Ovary (tissue), 10 donors: Measurements from ENCODE around the gene TMEM8B. TPM values are rescaled to one million over a fixed set of nuclear protein-coding genes. Genes with fewer than 3 reads are reported as not detected.

Experiments
- DNase-seq, 5 donors: peaks; one replicate each; pipeline ENCODE4 v3.0.0-alpha.2; 2019 to 2020
- H3K27ac ChIP-seq, 2 donors: fragments of 200-600 bp; one replicate each; pipeline versions ENCODE4 v1.5.1 to v1.8.0; 2019 to 2022
- H3K27me3 ChIP-seq: fragments of 200-600 bp; one replicate; pipeline ENCODE4 v1.8.0; 2022
- H3K36me3 ChIP-seq: fragments of 200-600 bp; sonication (generic); one replicate; pipeline ENCODE4 v1.5.1; 2019
- H3K4me1 ChIP-seq: one replicate; pipeline ENCODE4 v1.8.1; 2013; ENCODE audit warnings: mild to moderate bottlenecking, moderate library complexity; ENCODE audit not compliant: insufficient read depth
- H3K4me3 ChIP-seq: fragments of 200-600 bp; sonication (generic); one replicate; pipeline ENCODE4 v1.5.1; 2017
- H3K9me3 ChIP-seq, 2 donors: fragments of 200-600 bp in 1 of 2; sonication (generic) in 1 of 2; one replicate each; pipeline versions ENCODE4 v1.5.1 to v1.8.1; 2013 to 2019; ENCODE audit warnings: mild to moderate bottlenecking in 1 of 2, moderate library complexity in 1 of 2
- CTCF ChIP-seq, 3 donors: fragments of 450-650 bp in 2 of 3; fragments of 200-600 bp in 1 of 3; IDR thresholded peaks; one replicate each; pipeline versions ENCODE4 v1.5.1 to v1.8.0; 2016 to 2022; ENCODE audit warnings: antibody characterized with exemption in 3 of 3, mild to moderate bottlenecking in 1 of 3
- EP300 ChIP-seq: sonication (generic); formaldehyde crosslinking; IDR thresholded peaks from one replicate; pipeline ENCODE4 v1.6.1; 2017; ENCODE audit warnings: antibody characterized with exemption
- POLR2A ChIP-seq: fragments of 450-650 bp; IDR thresholded peaks from one replicate; pipeline ENCODE4 v1.6.1; 2017; ENCODE audit warnings: antibody characterized with exemption, mild to moderate bottlenecking, moderate library complexity
- WGBS, 3 donors: extraction: QIAGEN DNeasy Blood & Tissue Kit in 1 of 3; methylation state at CpG; one replicate each; pipeline versions ENCODE4 v1.1.5 to v1.1.7; 2013 to 2017; 5-methylcytosine and 5-hydroxymethylcytosine counted together
- intact Hi-C, 4 donors: fragments of 100-400 bp; cut with DNase I; formaldehyde crosslinking; loops; one replicate each; pipeline versions ENCODE4 v1.11.0 to v1.15.1; 2022 to 2023
- long read RNA-seq, 3 donors: library from polyadenylated mRNA in 2 of 3; unstranded in 2 of 3; transcript quantifications; one replicate each; pipeline ENCODE4 v2.0.0 and lab custom pipeline, GENCODE V29; 2021 to 2026
- polyA plus RNA-seq, 2 donors: library from polyadenylated mRNA; stranded (reverse); fragments of 200-250 nt in 1 of 2; fragments of 350-450 nt in 1 of 2; fragmentation: Illumina TruSeq in 1 of 2; extraction: RNeasy Lipid Tissue Mini Kit (QIAGEN cat#74804) in 1 of 2; gene quantifications; one replicate each; pipeline ENCODE4 v1.2.3, GENCODE V29; 2013 to 2014
- total RNA-seq, 7 donors: library from RNA; depleted of rRNA in 2 of 7; stranded (reverse); fragments of >200 nt in 2 of 7; fragmentation: NEBNext Ultra II Directional in 3 of 7; extraction: Animal tissue kit (Norgen Biotek cat#: 25700) in 3 of 7; gene quantifications; one replicate each; pipeline versions ENCODE4 v1.1.0 to v1.2.4, GENCODE V29; 2016 to 2023
- donor health status: DM: no; HTN: no; CAD: no; lungs with moderate emphysema.
- donor health status: DM: no; HTN: no; CAD: no.
- donor health status: Bipolar disorder and iron deficiency.
- donor health status: DM: yes; HTN: yes; CAD: no.
- donor health status: DM: no; HTN: no; CAD: no.
- donor health status: DM: yes; HTN: yes; CAD: no.

TMEM8B gene
- total RNA-seq, result 10 to 100 TPM; 11.2 to 42.8 (median 37.0) TPM
- polyA plus RNA-seq, result 10 to 100 TPM; 17.2 to 20.6 TPM
- long read RNA-seq, donor 1, partial matches to known transcripts, result 187 of 234 reads
- long read RNA-seq, donor 1, other reads (novel, unspliced or antisense), result 45 of 234 reads
- long read RNA-seq, donor 2, full-length matches to known transcripts, result 3 of 3 reads
- long read RNA-seq, donor 2, partial matches to known transcripts, result 0 of 3 reads
- long read RNA-seq, donor 2, other reads (novel, unspliced or antisense), result 0 of 3 reads
- long read RNA-seq, donor 3, full-length matches to known transcripts, result 1 of 88 reads
- long read RNA-seq, donor 3, partial matches to known transcripts, result 65 of 88 reads
- long read RNA-seq, donor 3, other reads (novel, unspliced or antisense), result 22 of 88 reads

GRCh38 chr9:35829084-35829763 is at the start of gene TMEM8B:
Gene TMEM8B, plus strand, starts transcription at chr9:35829228. Its CDS starts 220 bp downstream, at chr9:35829448.
- H3K4me1 ChIP-seq, result peaks cover 13% of the 10 kb centered on the region
- intact Hi-C loops, result no loop called here
- TF ChIP-seq POLR2A, result peak; percentile 62
- TF ChIP-seq CTCF (IDR thresholded peaks at IDR 0.05), result no peak
- no peak for TF ChIP-seq EP300
- DNase-seq, result peak; percentile 95 to 98 (median 98)
- H3K36me3 ChIP-seq, result no peaks in the 10 kb centered on the region
- no peaks in the 10 kb centered on the region for H3K9me3 ChIP-seq
- H3K4me3 ChIP-seq, result peak within 1 kb of the TSS; percentile 75
- WGBS, 3 donors, result 1% methylated on average over 38 to 53 of the region's 53 CpGs
- no peaks in the 10 kb centered on the region for H3K27me3 ChIP-seq
- H3K27ac ChIP-seq, result peak within 1 kb of the TSS; percentile 96 to 98

GRCh38 chr9:35781066-35781465 is 48.0 kb upstream of the TMEM8B start:
- no peak overlapping the region for H3K4me3 ChIP-seq
- no peaks in the 10 kb centered on the region for H3K36me3 ChIP-seq
- DNase-seq, result no peak
- H3K27ac ChIP-seq, result no peak overlapping the region
- H3K27me3 ChIP-seq, result no peaks in the 10 kb centered on the region
- 58 to 81% (median 67%) methylated on average over 2 of the region's 2 CpGs for WGBS, 3 donors
- TF ChIP-seq CTCF (IDR thresholded peaks at IDR 0.05), result no peak
- no peak for TF ChIP-seq POLR2A
- TF ChIP-seq EP300, result no peak
- H3K9me3 ChIP-seq, result no peaks in the 10 kb centered on the region
- intact Hi-C loops, result loop anchor here in 1 of 4 donors (10.0 kb wide), 1 partner anchor 84 kb away; no protein-coding TSS in a partner anchor
- H3K4me1 ChIP-seq, result no peaks in the 10 kb centered on the region

GRCh38 chr9:35783418-35783817 is 45.6 kb upstream of the TMEM8B start:
- DNase-seq, result no peak
- no peaks in the 10 kb centered on the region for H3K27me3 ChIP-seq
- intact Hi-C loops, result loop anchor here in 1 of 4 donors (10.0 kb wide), 1 partner anchor 81 kb away; no protein-coding TSS in a partner anchor
- H3K27ac ChIP-seq, result no peak overlapping the region
- H3K4me1 ChIP-seq, result no peaks in the 10 kb centered on the region
- H3K9me3 ChIP-seq, result no peaks in the 10 kb centered on the region
- no peaks in the 10 kb centered on the region for H3K36me3 ChIP-seq
- H3K4me3 ChIP-seq, result no peak overlapping the region
- TF ChIP-seq CTCF (IDR thresholded peaks at IDR 0.05) (no peak), POLR2A (no peak), EP300 (no peak)

- Histone ChIP-seq H3K27ac (no peak overlapping the region), H3K27me3 (no peaks in the 10 kb centered on the region), H3K4me3 (no peak overlapping the region), H3K4me1 (peaks cover 7% of the 10 kb centered on the region), H3K36me3 (no peaks in the 10 kb centered on the region), H3K9me3 (no peaks in the 10 kb centered on the region)
- TF ChIP-seq CTCF (IDR thresholded peaks at IDR 0.05), result no peak
- no peak for TF ChIP-seq EP300
- TF ChIP-seq POLR2A, result no peak
- DNase-seq, result no peak
- 68 to 76% (median 71%) methylated on average over 2 of the region's 2 CpGs for WGBS, 3 donors
- intact Hi-C loops, result loop anchor here in 2 of 4 donors (5.0 to 10.0 kb wide), 2 partner anchors 75 to 103 kb away; no protein-coding TSS in a partner anchor
Observed at GRCh38 chr9:35789541-35789940, 39.5 kb upstream of the TMEM8B start.
